GM12873 (cell line): Measurements from ENCODE around the gene SOHLH1.

Source experiments
- TF ChIP-seq, protein P1 (sequence below): IDR thresholded peaks from 2 replicates; pipeline ENCODE4 v1.5.1; 2012; ENCODE audit warnings: low read depth, mild to moderate bottlenecking, moderate library complexity, low read length, control low read depth; ENCODE audit not compliant: insufficient read depth; ENCODE audit errors: missing control alignments

SOHLH1 gene

DNA sequence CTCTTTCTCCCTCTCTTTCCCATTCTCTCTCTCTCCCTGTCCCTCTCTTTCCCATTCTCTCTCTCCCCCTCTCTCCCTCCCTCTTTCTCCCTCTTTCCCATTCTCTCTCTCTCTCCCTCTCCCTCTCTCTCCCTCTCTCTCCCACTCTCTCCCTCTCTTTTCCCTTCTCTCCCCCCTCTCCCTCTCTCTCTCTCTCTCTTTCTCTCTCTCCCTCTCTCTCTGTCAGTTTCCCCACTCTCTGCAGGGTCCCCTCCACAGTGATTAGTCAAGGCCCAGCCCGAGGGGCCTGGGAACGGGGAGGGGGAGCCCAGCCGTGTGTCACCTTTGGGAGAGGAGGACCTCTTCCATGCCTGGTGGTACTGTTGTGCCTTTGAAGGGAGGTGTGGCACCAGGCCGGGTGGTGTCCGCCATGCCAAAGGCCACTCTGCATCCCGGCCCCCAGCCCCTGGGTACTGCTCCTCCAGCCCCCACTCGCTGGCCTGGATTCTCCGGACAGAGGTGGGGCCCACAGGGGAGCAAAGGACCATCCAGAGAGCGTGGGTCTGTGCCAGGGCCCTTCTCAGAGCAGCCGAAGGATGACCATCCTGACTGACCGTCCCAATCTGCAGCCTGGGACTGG is 28.1 kb upstream of the SOHLH1 start:
- TF ChIP-seq, protein P1, sequence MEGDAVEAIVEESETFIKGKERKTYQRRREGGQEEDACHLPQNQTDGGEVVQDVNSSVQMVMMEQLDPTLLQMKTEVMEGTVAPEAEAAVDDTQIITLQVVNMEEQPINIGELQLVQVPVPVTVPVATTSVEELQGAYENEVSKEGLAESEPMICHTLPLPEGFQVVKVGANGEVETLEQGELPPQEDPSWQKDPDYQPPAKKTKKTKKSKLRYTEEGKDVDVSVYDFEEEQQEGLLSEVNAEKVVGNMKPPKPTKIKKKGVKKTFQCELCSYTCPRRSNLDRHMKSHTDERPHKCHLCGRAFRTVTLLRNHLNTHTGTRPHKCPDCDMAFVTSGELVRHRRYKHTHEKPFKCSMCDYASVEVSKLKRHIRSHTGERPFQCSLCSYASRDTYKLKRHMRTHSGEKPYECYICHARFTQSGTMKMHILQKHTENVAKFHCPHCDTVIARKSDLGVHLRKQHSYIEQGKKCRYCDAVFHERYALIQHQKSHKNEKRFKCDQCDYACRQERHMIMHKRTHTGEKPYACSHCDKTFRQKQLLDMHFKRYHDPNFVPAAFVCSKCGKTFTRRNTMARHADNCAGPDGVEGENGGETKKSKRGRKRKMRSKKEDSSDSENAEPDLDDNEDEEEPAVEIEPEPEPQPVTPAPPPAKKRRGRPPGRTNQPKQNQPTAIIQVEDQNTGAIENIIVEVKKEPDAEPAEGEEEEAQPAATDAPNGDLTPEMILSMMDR, result no peak

- TF ChIP-seq, protein P1, result peak; percentile 5
Measured at GRCh38 chr9:135726138-135726853, 27.0 kb upstream of the SOHLH1 start.

DNA sequence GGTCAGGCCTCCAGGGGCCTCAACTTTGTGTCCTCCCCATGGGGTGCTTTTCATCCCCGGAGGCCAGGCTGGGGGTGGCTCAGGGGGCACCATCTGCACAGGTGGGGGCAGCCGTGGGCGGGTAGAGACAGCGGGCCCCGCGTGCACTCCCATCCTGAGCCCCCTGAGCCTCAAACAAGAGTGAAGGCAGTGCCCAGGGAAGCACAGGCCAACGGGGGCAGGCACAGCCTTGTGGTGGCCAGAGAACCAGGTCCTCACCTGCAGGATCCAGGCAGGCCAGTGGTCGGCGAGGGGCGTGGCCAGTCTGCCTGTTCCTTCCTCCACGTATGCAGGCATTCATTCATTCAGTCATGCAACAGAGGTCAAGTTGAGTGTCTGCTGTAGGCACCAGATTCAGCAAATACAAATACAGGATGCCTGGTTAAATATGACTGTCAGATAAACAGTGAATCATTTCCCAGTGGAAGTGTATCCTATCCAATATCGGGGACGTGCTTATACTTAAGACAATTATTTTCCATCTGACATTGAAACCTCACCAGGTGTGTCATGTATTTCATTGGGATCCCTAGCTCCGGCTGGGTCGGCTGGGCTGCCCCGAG is 25.0 kb upstream of the SOHLH1 start:
- TF ChIP-seq, protein P1, result no peak

DNA sequence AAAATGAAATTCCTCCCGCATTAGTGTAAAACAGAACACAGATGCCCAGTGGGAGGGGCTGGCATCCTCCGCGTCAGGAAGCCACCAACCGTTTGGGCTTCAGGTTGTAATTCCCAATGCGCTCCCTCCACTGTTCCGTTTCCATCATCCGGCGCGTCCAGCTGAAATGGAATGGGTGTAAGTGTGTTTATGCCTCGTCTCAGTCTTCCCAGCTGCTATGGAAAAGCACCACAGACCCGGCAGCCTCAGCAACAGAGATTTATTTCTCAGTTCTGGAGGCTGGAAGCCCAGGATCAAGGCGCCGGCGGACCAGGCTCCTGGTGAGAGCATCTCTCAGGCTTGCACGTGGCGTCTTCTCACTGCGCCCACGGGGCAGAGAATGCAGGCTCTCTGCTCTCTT is 23.1 kb upstream of the SOHLH1 start:
- TF ChIP-seq, protein P1, result no peak

DNA sequence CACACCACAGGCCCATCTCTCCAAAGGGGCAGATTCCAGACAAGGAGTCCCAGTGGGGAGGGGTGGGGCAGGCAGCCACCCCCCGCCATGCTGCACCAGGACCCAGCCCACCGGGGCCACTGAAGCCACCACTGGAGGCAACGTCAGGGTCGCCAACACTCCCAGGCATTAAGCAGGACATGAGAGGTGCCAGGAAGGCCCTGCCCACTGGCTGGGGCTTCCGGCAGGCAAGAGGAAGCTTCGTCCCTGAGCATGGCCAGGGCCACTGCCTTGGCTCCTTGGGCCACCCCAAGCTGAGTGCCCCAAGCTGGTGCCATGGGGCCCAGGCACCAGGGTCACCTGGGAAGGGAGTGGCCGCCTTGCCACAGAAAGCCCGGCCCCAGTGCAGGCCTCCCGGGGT is 20.2 kb upstream of the SOHLH1 start:
- TF ChIP-seq, protein P1, result no peak

DNA sequence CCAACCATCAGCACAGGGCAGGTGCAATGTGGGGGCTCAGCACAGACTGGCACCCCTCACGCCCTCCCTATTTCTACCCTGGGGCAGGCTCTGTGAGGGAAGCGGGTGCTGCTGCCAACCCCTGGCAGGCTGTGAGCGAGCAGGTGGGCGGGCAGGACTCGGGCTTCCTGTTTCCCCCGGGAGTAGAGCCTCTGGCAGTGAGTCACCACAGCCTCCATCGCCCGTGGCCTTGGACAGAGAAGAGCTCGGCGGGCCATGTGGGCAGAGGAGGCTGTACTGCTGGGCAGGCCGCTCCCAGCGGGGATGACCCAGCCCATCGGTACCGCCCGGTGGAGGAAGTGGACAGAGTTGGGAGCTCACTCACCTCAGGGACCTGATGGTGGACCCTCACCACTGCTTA is 19.3 kb upstream of the SOHLH1 start:
- TF ChIP-seq, protein P1, result no peak

GRCh38 chr9:135717410-135717809 is 18.1 kb upstream of the SOHLH1 start:
- TF ChIP-seq, protein P1, result no peak
